Right forelimb (tissue), 1 donor: Measurements from ENCODE around the gene ROR2.
"Not testable (repeated sequence)": the region's sequence is repeated elsewhere in the genome, so short reads cannot be mapped to it uniquely, and the experiment has no call there.

Experiments
- DNase-seq: peaks from one replicate; pipeline ENCODE4 v3.0.0-alpha.2; 2018

ROR2 gene

DNA sequence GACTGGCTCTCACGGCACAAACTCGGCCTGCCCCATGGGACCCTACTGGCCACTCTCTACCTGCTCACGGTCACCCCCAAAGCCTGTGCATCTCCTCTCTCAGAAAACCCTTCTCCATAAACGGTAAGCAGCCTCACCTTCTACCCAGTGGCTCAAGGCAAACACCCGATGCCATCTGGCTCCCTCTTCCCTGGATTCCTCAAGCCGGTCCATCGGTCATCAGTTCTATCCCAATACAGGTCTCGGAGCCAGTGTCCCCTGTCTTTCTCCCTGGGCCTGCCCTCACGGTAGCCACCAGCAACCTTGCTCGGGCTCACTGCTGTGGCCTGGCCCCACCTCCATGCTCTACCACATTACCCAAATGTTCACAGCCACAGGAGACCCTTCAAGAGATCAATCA is 134.1 kb downstream of the ROR2 start:
- DNase-seq, result no peak

DNA sequence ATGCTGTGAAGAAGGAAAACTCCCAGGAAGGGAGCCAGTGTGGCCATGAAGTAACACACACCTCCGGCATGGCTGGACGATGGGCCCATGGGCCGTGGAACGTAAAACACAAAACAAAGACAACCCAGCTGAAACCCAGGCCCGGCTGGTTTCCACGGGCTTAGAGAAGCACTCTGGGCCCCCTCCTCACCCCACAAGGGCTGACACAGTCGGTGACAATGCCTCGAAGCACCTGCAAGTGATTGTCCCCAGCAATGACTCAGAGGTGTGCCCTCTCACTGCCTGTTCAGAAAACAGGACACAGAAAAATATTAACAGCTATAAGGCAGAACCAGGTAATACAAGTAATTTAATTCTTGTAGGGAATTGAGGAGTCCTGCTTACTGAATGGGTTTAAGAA is 135.3 kb downstream of the ROR2 start:
- no peak for DNase-seq

DNA sequence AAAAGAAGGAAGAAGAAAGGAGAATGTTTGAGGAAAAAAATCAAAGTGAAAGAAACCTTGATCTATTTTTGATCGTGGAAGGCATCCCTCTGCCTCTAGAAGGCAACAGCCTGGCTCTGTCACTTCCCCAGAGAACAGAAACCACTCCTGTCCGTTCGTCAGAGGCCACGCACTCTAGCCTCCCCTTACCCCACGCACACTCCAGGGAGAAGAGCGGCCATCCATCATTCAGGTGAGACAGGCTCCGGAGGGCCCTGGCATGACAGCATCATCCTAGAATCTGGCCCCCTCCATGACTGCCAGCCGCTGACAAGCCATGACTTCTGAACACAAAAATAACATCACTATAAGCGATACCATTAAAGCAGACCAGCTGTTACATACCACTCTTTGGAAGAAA is 135.8 kb downstream of the ROR2 start:
- DNase-seq, result no peak

DNA sequence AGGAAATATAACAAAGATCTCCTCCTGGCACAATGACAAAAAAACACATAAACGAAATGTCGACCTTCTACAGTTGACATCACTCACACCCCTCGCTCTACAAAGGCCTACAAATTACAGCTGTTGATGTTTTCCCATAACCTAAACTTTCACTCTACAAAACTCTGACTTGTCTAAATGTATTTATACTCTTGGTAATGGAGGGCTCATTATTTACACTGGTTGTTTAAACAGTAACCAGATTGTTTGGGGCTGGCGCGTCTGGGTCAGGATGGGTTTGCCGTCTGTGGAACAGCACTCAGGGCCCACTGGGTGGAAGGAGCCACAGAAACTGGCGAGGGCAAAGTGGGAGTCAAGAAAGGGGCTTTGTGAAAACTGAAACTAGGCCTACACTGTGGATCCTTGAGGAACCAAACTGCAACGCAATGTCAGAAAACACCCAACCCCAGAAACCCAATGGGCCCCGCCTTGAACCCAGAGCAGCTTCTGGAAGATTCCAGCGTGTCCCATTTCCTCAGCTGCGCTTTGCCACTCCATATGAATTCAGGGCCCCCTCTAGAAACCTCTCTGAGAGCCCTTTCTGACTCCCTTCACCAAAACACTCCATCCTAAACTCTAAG is 136.7 kb downstream of the ROR2 start:
- DNase-seq, result no peak

DNA sequence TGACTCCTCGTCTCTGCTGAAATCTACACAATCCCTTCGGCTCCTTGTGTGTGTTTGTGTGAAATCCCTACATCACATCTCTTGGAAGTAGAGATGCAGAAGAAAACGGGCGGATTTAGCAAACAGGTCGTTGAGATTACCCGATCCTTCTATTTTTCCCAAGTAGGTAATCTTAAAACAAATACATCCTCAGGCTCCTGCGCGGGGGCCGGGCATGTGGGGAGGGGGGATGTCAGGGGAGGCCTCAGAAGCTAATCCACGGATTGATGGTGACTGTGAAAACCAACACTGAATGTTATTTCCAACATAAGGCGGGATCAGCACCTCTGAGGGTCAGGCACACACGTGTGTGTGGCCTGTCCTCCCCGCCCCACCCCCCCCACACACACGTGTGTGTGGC is 137.8 kb downstream of the ROR2 start:
- DNase-seq, result no peak

DNA sequence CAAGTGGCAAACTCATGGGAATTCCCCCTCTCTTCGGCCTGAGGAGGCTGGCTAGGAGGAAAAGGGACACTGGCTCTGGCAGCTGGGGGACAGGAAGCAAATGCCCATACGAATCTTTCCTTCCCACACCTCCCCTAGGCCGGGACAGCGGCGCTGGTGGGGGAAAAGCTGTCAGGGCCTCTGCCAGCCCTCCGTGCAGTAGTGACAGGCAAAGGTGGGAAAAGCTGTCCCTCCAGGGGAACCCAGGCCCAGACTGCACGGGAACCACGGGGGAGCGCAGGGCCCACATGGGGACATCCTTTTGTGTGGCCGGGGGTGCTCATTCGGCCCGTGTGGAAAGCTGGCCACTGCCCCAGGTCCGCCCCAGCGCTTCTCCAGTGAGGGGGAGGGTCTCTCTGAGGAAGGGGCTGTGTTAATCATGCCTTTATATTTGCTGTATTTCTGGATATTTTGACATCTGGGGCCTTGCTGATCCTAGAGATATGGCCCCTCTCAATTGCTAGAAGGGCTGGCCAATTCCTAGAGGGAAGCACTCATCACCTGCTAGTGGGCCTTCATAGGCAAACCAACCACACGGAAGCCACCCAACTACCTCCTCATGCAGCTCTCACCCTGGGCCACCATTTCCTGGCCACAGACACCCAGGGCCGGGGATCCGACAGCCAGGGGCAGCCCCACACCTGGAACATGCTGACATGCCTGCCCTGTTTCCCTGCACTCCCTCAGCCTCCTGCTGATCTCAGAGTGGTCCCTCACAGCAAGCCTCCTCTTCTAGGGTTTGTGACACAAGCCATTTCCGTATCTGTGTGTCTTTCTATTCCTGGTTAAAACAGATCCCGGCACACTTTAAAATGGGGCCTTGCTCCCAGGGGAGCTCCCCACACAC is 138.8 kb downstream of the ROR2 start:
- DNase-seq, result no peak

DNA sequence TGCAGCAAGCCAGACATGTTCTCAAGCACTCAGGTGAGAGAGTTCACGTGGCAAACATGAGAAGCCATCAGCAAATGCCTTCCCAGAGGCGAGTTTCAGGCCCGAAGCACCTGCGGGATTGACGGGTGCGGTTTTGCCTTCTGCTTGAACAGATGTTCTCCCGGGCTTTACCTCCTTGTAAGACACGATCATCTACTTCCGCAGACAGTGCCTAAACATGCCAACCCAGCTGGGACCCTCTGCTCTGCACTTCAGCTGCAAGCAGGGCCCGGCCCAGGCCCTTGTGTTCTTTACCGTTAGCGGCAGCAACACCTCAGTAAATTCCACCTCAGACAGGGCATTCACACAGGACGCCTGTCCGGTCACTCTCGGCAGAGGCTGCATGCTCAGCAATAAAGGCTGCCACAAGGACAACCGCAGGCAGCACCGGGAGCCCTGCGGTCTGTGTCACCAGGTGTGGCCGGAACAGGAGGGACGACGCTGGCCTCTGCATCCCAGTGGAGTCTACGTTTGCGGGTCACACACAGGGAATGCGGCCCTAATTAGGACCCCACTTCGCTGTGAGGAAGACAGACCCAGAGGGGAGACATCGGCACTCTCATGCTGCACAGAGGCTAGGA is 139.6 kb downstream of the ROR2 start:
- no peak for DNase-seq

DNA sequence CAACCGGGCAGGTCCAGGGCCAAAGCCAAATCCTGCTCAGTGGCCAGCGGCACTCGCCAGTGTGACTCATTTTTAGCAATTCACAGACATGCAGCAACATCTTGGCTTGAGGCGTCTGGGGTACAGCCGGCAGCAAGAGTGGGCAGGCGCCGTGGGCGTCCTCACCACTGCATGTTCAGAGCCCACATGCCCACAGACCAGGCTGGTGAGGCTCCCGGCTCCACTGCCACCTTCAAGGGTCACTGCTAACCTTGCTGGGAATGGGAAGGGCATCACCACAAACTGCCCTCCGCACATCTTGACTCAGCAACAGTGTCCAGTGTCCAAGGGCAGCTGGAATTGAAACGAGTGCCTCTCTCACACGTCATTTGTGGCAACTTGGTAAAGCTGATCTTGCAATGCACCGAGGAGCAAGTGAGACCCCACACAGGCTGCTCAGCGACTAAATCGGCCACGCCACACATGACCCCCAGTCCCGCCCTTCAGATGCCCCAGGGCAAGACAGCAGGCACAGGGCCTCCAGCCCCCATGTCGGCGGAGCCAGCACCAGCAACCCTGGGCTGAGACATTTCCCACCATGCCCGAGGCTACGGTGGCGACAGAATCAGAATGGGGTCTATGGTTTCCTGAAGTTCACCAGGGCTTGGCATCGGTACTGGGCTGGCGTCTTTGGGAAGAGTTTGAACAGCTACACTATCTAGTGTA is 140.3 kb downstream of the ROR2 start:
- DNase-seq, result no peak

DNA sequence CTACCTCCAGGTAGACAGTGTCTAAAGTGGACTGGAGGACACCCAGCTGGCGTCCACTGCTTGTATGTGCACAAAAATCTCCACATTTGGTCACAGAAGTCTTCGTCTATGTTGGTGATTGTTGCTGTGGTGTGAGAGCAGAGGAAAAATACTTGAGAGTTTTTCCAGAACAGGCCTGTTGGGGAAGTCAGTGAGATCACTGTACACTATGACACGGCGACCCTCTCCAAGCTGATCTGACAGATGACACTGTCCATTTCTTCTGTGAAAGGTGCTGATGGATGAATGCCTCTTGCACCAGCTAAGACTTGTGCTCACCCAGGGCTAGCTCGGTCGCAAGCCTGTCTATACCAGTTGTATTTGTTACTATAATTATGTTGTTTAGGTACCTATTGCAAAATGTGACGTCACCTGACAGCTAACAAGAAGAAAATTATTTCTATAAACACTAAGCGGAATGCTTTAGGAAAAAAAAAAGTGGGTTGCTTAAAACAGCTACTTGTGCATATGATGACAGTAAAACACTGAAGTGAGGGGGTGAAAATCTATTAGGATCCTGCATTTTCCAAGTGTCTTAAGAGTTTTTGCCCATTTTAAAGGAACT is 142.3 kb downstream of the ROR2 start:
- DNase-seq, result no peak

DNA sequence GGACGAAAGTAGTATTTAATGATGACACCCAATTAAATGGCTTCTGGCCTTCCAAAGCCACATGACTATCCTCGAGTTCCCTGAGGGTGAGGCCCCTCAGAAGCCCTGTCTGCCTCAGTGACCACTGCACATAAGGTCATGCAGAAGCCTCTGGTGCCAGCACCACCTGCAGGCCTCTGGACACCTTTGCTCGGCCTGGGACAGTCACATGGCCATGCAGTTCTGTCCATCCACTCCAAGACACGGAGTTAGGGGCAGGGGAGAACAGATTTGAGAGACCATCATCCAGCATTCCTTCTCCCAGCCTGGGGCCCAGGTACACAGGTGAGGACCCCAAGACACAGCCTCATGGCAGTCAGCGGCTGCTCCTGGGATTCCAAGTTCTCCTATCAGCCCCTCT is 145.0 kb downstream of the ROR2 start:
- no peak for DNase-seq

DNA sequence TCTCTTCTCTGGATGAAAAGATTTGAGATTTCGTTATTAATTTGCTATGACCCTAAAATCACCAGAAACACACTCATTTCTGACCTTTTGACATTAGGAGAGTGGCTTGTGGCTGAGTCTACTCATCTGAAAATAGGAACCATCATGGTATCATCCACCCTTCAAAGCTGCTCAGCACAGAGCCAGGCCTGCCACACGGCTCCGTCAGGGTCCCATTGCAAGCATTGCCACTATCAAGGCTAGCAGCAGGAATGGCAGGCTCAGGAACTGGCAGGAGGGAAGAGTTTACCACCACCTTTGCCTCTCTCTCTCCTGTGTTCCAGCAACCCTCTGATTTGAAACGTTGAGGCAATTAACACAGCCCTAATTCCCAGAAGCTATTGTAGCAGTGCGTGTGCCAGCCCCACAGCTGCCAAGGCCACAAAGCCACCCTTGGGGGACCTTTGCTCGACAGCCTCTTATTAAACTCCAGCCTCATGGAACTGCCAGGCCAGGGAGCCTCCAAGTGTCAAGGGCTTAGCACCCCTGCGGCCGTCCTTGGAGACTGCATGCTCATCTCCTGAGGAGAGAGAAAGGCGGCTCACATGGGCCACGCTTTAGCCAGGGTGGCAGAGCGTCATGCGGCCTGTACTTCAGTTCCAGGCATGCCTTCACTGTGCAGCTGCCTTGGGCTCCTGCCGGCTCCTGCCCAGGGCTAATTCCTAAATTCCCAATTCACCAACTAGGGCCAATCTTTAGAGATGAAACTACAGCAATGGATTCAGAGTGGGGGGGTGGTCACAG is 145.9 kb downstream of the ROR2 start:
- no peak for DNase-seq

DNA sequence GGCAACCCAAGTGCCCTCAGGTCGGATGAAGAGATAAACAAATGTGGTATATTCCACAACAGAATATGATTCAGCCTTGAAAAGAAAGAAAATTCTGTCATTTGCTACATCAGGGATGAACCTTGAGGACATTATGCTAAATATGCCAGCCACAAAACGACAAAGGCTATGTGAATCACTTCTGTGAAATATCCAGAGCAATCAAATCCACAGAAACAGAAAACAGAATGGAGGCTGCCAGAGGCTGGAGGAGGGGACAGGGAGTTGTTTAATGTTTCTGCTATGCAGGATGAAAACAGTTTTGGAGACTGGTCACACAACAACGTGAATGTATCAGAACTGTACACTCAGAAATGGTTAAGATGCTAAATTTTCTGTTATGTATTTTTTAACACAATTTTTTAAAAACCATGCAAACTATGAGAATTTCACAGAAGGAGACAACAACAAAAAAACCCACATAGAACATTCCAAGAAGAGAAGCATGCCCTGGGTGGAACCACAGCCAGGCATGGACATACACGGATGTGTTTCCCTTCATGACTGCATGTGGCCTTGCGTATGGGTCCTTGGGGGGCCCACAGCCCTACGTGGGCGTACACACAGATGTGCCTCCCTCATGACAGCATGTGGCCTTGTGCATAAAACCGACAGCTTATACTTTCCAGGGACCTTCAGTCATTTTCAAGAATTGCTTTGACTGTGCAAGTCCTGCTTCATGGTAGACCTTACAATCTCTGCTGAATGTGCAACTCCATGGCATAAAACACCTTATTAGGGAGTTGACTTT is 146.7 kb downstream of the ROR2 start:
- no peak for DNase-seq

DNA sequence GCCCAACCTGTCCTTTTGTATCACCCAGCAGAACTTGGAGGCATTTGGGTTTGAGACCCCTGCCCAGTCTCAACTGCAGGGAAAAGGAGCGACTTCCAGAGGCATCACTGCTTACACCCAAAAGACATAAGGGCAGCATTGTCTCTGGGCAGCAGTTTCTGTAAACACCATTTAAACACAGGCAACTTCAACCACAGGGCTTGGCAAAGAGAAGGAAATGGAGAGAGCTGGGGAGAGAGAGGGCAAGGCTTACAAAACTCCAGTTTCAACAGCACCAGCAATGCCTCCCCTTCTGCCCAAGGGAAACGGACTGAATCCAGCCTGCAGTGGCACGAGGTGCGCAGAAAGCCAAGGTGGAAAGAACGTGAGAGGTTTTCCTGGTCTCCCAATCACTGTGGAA is 147.6 kb downstream of the ROR2 start:
- DNase-seq, result no peak

DNA sequence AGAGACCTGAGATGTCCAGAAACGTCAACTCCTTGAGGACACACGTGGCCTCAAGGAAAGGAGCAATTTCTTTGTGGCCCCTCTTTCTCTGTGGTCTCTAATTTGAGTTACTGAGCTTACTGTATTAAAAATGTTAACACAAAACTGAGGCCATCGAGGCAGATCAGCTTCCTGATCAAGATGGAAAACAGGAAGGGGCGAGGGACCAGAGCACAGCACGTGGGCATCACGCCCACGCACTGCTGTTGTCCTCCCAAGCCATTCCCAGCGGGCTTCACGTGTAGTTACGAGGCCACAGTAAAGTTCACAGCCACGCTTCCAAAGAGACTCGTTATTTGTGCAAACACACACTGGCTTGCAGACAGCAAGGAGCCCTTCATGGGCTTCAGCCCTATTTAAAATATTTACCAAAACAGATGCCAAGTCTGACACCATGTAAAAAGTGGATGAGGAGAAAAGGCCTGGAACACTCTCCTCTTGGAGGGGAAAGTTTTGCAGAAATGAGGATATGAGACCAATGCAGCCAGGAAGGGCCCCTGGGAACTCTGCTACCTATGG is 149.5 kb downstream of the ROR2 start:
- no peak for DNase-seq

DNA sequence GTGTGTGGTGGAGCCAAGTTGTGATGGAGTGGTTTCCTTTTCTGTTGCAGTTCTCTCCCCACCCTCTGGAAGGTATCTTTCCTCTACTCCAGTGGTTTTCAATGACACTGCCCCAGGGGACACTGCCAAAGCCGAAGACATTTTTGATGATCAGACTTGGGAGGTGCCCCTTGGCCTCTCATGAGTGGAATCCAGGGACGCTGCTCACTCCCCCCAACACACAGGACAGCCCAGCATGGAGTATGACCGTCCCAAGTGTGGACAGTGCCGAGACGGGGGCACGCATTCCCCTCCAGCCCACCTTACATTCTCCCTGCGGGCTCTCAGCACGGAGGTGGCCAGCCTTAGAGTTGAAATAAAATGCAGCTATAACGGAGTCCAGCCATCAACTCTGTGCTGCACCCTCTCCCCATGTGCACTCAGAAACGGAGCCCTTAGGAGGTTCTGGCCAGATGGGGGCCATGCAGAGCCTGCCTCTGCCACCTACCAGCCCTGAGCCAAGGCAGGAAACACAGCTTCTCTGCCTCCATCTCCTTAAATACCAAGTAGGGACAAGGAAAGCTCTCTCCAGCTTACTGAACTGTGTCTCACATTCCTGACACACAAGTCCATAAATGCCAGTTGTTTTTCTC is 150.8 kb downstream of the ROR2 start:
- DNase-seq, result no peak

DNA sequence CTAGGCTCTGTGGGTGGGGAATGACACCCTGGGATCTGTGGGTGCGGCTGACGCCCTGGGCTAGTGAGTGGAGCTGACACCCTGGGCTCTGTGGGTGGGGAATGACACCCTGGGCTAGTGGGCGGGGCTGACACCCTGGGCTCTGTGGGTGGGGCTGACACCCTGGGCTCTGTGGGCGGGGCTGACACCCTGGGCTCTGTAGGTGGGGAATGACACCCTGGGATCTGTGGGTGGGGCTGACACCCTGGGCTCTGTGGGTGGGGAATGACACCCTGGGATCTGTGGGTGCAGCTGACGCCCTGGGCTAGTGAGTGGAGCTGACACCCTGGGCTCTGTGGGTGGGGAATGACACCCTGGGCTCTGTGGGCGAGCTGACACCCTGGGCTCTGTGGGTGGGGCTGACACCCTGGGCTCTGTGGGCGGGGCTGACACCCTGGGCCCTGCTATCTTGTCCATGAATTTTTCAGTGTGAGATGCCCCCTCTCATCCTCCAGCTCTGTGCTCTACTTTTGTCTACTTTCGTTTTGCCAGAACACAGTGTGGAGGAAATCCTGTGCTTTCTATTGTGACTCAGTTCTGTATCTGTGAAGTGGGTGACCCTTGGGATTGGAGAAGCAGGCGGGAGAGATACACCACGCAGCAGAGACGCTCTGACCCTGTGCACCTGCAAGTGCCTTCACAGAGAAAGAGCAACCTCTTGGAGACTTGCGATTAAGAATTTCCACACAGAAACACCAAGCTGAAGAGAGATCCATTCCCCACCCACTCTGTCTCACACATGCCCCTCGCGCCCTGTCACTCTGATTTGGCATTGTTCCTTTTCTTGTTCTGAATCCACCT is 151.5 kb downstream of the ROR2 start:
- DNase-seq, result not testable (repeated sequence)

DNA sequence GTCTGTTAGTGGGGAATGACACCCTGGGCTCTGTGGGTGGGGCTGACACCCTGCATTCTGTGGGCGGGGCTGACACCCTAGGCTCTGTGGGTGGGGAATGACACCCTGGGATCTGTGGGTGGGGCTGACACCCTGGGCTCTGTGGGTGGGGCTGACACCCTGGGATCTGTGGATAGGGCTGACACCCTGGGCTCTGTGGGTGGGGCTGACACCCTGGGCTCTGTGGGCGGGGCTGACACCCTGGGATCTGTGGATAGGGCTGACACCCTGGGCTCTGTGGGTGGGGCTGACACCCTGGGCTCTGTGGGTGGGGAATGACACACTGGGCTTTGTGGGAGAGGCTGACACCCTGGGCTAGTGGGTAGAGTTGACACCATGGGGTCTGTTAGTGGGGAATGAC is 152.5 kb downstream of the ROR2 start:
- DNase-seq, result not testable (repeated sequence)

DNA sequence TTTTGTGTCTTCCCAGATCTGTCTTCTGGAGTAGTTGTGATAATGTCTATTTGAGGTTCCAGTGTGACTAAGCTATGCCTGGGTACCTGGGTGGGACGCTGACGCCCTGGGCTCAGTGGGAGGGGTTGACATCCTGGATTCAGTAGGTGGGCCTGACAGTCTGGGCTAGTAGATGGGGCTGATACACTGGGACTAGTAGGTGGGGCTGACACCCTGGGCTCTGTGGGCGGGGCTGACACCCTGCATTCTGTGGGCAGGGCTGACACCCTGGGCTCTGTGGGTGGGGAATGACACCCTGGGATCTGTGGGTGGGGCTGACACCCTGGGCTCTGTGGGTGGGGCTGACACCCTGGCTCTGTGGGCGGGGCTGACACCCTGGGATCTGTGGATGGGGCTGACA is 153.5 kb downstream of the ROR2 start:
- DNase-seq, result not testable (repeated sequence)

DNA sequence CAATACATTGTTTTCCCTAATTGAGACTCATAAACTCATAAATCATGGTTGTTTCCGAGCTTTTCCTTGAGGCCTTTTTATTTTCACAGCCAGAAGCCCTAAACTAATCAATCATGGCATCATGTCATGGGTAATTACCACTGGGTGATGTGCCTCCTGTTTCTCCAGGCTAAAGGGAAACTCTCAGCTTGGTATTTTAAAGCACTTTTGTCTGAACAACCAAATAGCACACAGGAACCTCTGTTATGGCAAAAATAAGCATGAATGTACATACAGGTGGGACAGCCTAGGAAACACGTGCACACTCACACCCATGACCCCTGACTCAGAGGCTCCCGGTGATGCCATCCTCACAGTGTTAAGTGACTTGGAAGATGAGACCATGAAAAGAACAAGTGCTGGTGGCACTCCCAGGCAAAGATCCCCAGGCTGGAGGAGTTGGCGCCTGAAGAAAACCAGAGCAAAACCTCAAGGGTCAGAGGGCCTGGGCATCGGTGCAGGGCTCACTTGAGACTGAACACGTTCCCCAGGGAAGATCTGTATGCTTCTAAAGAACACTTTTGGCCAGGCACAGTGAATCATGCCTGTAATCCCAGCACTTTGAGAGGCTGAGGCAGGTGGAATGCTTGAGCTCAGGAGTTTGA is 154.3 kb downstream of the ROR2 start:
- DNase-seq, result no peak
